HCT116 (cell line): Measurements from ENCODE around the gene CADPS2.

Source experiments
- CEBPB ChIP-seq: IDR thresholded peaks from 2 replicates; pipeline ENCODE4 v1.6.1; 2012; ENCODE audit warnings: low read depth
- EGR1 ChIP-seq: IDR thresholded peaks from 2 replicates; pipeline ENCODE4 v1.6.1; 2012; ENCODE audit warnings: low read depth
- EZH2 ChIP-seq: fragments of 200-600 bp; sonication (generic); IDR thresholded peaks from 2 replicates; pipeline ENCODE4 v1.6.1; 2017; ENCODE audit warnings: antibody characterized with exemption, mixed run types
- POLR2A ChIP-seq: IDR thresholded peaks from 2 replicates; pipeline ENCODE4 v1.7.0; 2011; ENCODE audit warnings: borderline replicate concordance; ENCODE audit not compliant: insufficient read depth, insufficient read length; ENCODE audit errors: extremely low read depth
- POLR2AphosphoS5 ChIP-seq: IDR thresholded peaks from 2 replicates; pipeline ENCODE4 v1.6.1; 2011; ENCODE audit warnings: mild to moderate bottlenecking, low read depth, low read length, moderate library complexity
- RAD21 ChIP-seq: IDR thresholded peaks from 2 replicates; pipeline ENCODE4 v1.6.1; 2012; ENCODE audit warnings: low read depth, mild to moderate bottlenecking
- SP1 ChIP-seq: IDR thresholded peaks from 2 replicates; pipeline ENCODE4 v1.6.1; 2012; ENCODE audit warnings: low read depth
- SRF ChIP-seq: IDR thresholded peaks from 2 replicates; pipeline ENCODE4 v1.6.1; 2012; ENCODE audit warnings: low read depth
- TCF7L2 ChIP-seq: IDR thresholded peaks from 2 replicates; pipeline ENCODE4 v1.7.0; 2011; ENCODE audit warnings: borderline replicate concordance, inconsistent platforms; ENCODE audit not compliant: insufficient read depth, insufficient read length; ENCODE audit errors: extremely low read depth
- YY1 ChIP-seq: IDR thresholded peaks from 2 replicates; pipeline ENCODE4 v1.6.1; 2011; ENCODE audit warnings: low read length, low read depth, moderate library complexity, mild to moderate bottlenecking; ENCODE audit not compliant: insufficient replicate concordance; ENCODE audit errors: extremely low read depth
- TF ChIP-seq, protein P1 (sequence below), 3 experiments: fragments of 200-600 bp in 1 of 3; sonication (generic) in 1 of 3; IDR thresholded peaks in 2 of 3; conservative IDR thresholded peaks in 1 of 3; 2 replicates each; pipeline ENCODE4 v1.5.1; 2012 to 2017; ENCODE audit warnings: low read depth in 2 of 3, low read length in 2 of 3, antibody characterized with exemption in 1 of 3, borderline replicate concordance in 1 of 3, control low read depth in 1 of 3, mild to moderate bottlenecking in 1 of 3, mixed read lengths in 1 of 3, mixed run types in 1 of 3, moderate library complexity in 1 of 3; ENCODE audit not compliant: insufficient read depth in 1 of 3
- TF ChIP-seq, protein P2 (sequence below): IDR thresholded peaks from 2 replicates; pipeline ENCODE4 v1.6.1; 2012

DNA sequence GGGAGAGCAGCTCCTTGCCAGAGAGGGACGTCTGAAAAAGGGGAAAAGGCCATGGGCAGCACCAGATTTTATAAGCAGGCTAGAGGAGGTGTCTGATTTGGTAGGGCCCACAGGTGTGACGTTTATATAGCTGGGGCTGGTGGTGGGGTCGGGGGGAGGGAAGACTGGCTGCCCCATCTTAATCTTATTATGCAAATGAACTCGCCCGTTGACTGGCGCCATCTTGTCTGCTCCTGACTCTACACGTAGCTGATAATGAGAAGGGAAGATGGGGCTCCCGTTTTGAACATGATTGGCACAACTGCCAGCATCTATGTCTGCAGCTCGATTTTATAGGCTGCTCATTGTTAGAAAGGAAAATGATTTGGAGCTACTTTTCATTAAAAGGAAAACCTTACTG lies 28.6 kb upstream of the CADPS2 start:
- TF ChIP-seq, protein P1, sequence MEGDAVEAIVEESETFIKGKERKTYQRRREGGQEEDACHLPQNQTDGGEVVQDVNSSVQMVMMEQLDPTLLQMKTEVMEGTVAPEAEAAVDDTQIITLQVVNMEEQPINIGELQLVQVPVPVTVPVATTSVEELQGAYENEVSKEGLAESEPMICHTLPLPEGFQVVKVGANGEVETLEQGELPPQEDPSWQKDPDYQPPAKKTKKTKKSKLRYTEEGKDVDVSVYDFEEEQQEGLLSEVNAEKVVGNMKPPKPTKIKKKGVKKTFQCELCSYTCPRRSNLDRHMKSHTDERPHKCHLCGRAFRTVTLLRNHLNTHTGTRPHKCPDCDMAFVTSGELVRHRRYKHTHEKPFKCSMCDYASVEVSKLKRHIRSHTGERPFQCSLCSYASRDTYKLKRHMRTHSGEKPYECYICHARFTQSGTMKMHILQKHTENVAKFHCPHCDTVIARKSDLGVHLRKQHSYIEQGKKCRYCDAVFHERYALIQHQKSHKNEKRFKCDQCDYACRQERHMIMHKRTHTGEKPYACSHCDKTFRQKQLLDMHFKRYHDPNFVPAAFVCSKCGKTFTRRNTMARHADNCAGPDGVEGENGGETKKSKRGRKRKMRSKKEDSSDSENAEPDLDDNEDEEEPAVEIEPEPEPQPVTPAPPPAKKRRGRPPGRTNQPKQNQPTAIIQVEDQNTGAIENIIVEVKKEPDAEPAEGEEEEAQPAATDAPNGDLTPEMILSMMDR (IDR thresholded peaks at IDR 0.05 in 2 of 3, conservative IDR thresholded peaks at IDR 0.05 in 1 of 3; ENCODE audit: borderline replicate concordance in 1 of 3, insufficient read depth in 1 of 3, low read depth in 2 of 3, low read length in 2 of 3): no peak
- TF ChIP-seq, protein P2, sequence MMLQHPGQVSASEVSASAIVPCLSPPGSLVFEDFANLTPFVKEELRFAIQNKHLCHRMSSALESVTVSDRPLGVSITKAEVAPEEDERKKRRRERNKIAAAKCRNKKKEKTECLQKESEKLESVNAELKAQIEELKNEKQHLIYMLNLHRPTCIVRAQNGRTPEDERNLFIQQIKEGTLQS: no peak
- TF ChIP-seq RAD21: no peak
- TF ChIP-seq TCF7L2: no peak
- no peak for TF ChIP-seq POLR2A
- no peak for TF ChIP-seq SP1
- TF ChIP-seq CEBPB: no peak
- TF ChIP-seq EGR1: no peak
- TF ChIP-seq YY1: no peak
- TF ChIP-seq POLR2AphosphoS5: no peak
- TF ChIP-seq SRF: no peak
- no peak for TF ChIP-seq EZH2
